K562 (cell line): Measurements from ENCODE around the gene MIX23. TPM values are rescaled to one million over a fixed set of nuclear protein-coding genes. Genes with fewer than 3 reads are reported as not detected.

Experiments
- ATAC-seq: fragments of 200-7000 bp; cut with Tn5 transposase; 3 replicates; pipeline ENCODE4 v1.9.1; 2020; ENCODE audit warnings: moderate library complexity
- BruUV-seq: library from RNA; stranded (reverse); fragments of 400-500 nt; replicated peaks from 2 replicates; lab custom pipeline; 2021; lab: Mats Ljungman, UMichigan
- CTCF ChIA-PET: fragments of 300-600 bp; formaldehyde crosslinking; extraction: SDS; loops from one replicate; lab custom pipeline; 2021; ENCODE audit warnings: low intra/inter-chr PET ratio; lab: Yijun Ruan, JAX
- POLR2A ChIA-PET: fragments of 300-600, 350-650 bp; sonication (Branson Sonifier 250); formaldehyde crosslinking; extraction: SDS; loops from one replicate; lab custom pipeline; 2021; ENCODE audit warnings: antibody characterized with exemption, inconsistent platforms; lab: Yijun Ruan, JAX
- DNase-seq, 4 experiments: peaks; one replicate each; pipeline versions ENCODE4 v3.0.0 to v3.0.0-alpha.2; 2011 to 2018; ENCODE audit warnings: low spot score in 3 of 4, mixed read lengths in 3 of 4; ENCODE audit errors: extremely low read depth in 1 of 4
- FAIRE-seq: peaks from 2 replicates; lab custom pipeline; 2011; peaks lifted over from hg19 to GRCh38; lab: Jason Lieb, UNC
- H2AFZ ChIP-seq: 2 replicates; pipeline ENCODE4 v1.6.0; 2011; ENCODE audit warnings: low read depth, low read length, control low read depth, inconsistent platforms
- H3K27ac ChIP-seq: fragments of 200-600 bp; 3 replicates; pipeline ENCODE4 v1.8.0; 2011; ENCODE audit warnings: low read depth, mild to moderate bottlenecking, control low read depth, inconsistent platforms, low read length, moderate library complexity, mixed read lengths; ENCODE audit errors: extremely low read depth
- H3K27me3 ChIP-seq, 2 experiments: fragments of 300-600 bp in 1 of 2; 2 replicates in 1 of 2; 3 replicates in 1 of 2; pipeline versions ENCODE4 v1.6.0 to v1.8.0; 2011; ENCODE audit warnings: inconsistent platforms in 2 of 2, low read length in 2 of 2, mild to moderate bottlenecking in 1 of 2, mixed read lengths in 1 of 2, moderate library complexity in 1 of 2; ENCODE audit not compliant: control insufficient read depth in 2 of 2, insufficient read depth in 2 of 2
- H3K36me3 ChIP-seq: fragments of 300-600 bp; 3 replicates; pipeline ENCODE4 v1.8.0; 2011; ENCODE audit warnings: mild to moderate bottlenecking, low read length, inconsistent platforms; ENCODE audit not compliant: control insufficient read depth, insufficient read depth
- H3K4me1 ChIP-seq, 2 experiments: fragments of 200-600 bp in 1 of 2; replicated peaks in 1 of 2; 2 replicates in 1 of 2; 3 replicates in 1 of 2; pipeline versions ENCODE4 v1.5.1 to v1.8.0; 2011; ENCODE audit warnings: inconsistent platforms in 2 of 2, low read length in 2 of 2, mild to moderate bottlenecking in 1 of 2, mixed read lengths in 1 of 2, moderate library complexity in 1 of 2; ENCODE audit not compliant: control insufficient read depth in 2 of 2, insufficient read depth in 2 of 2
- H3K4me2 ChIP-seq: 2 replicates; pipeline ENCODE4 v1.6.1; 2011; ENCODE audit warnings: low read length, control low read depth, inconsistent platforms, mixed read lengths; ENCODE audit not compliant: insufficient read depth
- H3K4me3 ChIP-seq: fragments of 200-600 bp; sonication (generic), shearing (Covaris generic); 2 replicates; pipeline ENCODE4 v1.5.1; 2016; ENCODE audit warnings: control low read depth, inconsistent platforms
- H3K79me2 ChIP-seq: fragments of 200-600 bp; 3 replicates; pipeline ENCODE4 v1.8.0; 2011; ENCODE audit warnings: low read length, inconsistent platforms; ENCODE audit not compliant: control insufficient read depth, insufficient read depth
- H3K9ac ChIP-seq, 2 experiments: 2 replicates each; pipeline versions ENCODE4 v1.6.0 to v1.6.1; 2011; ENCODE audit warnings: low read depth in 2 of 2, low read length in 2 of 2, control low read depth in 1 of 2, inconsistent platforms in 1 of 2, mild to moderate bottlenecking in 1 of 2, mixed read lengths in 1 of 2; ENCODE audit not compliant: insufficient read depth in 1 of 2
- H3K9me1 ChIP-seq: one replicate; pipeline ENCODE4 v1.6.0; 2011; ENCODE audit warnings: inconsistent platforms, mild to moderate bottlenecking, low read length, moderate library complexity; ENCODE audit not compliant: control insufficient read depth, insufficient read depth
- H3K9me3 ChIP-seq: replicated peaks from 2 replicates; pipeline ENCODE4 v1.5.1; 2011; ENCODE audit warnings: low read depth, low read length, inconsistent platforms; ENCODE audit not compliant: control insufficient read depth, insufficient read depth
- H4K20me1 ChIP-seq: replicated peaks from 2 replicates; pipeline ENCODE4 v1.6.1; 2011; ENCODE audit warnings: low read length, inconsistent platforms, mixed read lengths; ENCODE audit not compliant: control insufficient read depth, insufficient read depth
- C11orf30 ChIP-seq: fragments of 450-650 bp; IDR thresholded peaks from 2 replicates; pipeline ENCODE4 v1.6.1; 2016; ENCODE audit warnings: low read depth, mild to moderate bottlenecking
- FOXJ3 ChIP-seq: sonication (generic); formaldehyde crosslinking; IDR thresholded peaks from 2 replicates; pipeline ENCODE4 v1.4.0; 2020; ENCODE audit warnings: mild to moderate bottlenecking, missing genetic modification reagents
- SMAD4 ChIP-seq: fragments of 250-450 bp; sonication (Bioruptor Pico); conservative IDR thresholded peaks from 2 replicates; pipeline ENCODE4 v1.8.0; 2021; ENCODE audit warnings: inconsistent platforms, mild to moderate bottlenecking, moderate library complexity
- ZSCAN32 ChIP-seq: fragments of 450-650 bp; formaldehyde crosslinking; IDR thresholded peaks from 2 replicates; pipeline ENCODE4 v1.4.0; 2020; ENCODE audit warnings: mild to moderate bottlenecking, moderate library complexity
- WGBS: fragments of 100-300 bp; shearing (Covaris generic); methylation state at CpG from one replicate; pipeline ENCODE4 v1.1.6; 2016; ENCODE audit warnings: low coverage, mixed read lengths; ENCODE audit not compliant: insufficient coverage; ENCODE audit errors: missing lambda C conversion rate; 5-methylcytosine and 5-hydroxymethylcytosine counted together
- in situ Hi-C: fragments of 300-500 bp; cut with MboI; formaldehyde crosslinking; loops from 4 replicates; pipeline ENCODE4 v1.15.0; 2018; ENCODE audit warnings: inconsistent platforms, mixed read lengths
- intact Hi-C: fragments of 100-400 bp; cut with micrococcal nuclease; formaldehyde crosslinking; loops from 2 replicates; pipeline ENCODE4 v1.14.2; 2022
- polyA plus RNA-seq, 8 experiments: library from polyadenylated mRNA; depleted of rRNA in 4 of 8; stranded (reverse) in 5 of 8; unstranded in 3 of 8; fragments of >200 nt; fragmentation: Nextera tagmentation in 2 of 8; fragmentation: Illumina TruSeq in 1 of 8; extraction: Ambion mirVana in 2 of 8; extraction: Trizol in 1 of 8; gene quantifications; 2 replicates each; pipeline versions ENCODE4 v1.2.1 to v1.2.3, GENCODE V29; 2011 to 2014; ENCODE audit warnings: inconsistent platforms in 1 of 8, missing spikeins in 1 of 8
- total RNA-seq, 7 experiments: library from RNA; depleted of rRNA in 6 of 7; stranded (reverse); fragments of >200 nt in 6 of 7; fragmentation: Illumina TruSeq in 2 of 7; extraction: Trizol in 2 of 7; gene quantifications; 2 replicates each; pipeline versions ENCODE4 v1.2.1 to v1.2.3, GENCODE V29; 2011 to 2021; ENCODE audit warnings: low replicate concordance in 1 of 7
- TF ChIP-seq, protein P1 (sequence below): fragments of 250-450 bp; sonication (Bioruptor Pico); IDR thresholded peaks from 2 replicates; pipeline ENCODE4 v1.4.0; 2020; ENCODE audit warnings: borderline replicate concordance
- TF ChIP-seq, protein P2 (sequence below), 2 experiments: fragments of 450-650 bp; conservative IDR thresholded peaks; 2 replicates each; pipeline ENCODE4 v1.6.1; 2017; ENCODE audit warnings: mild to moderate bottlenecking in 2 of 2, moderate library complexity in 2 of 2

The MIX23 gene
- total and polyA plus RNA-seq, 9 of the 15 experiments (the other 6 are each of a cell fraction or from before 2014, with no cell fraction given) = 45.5 to 185 (median 106) TPM

DNA sequence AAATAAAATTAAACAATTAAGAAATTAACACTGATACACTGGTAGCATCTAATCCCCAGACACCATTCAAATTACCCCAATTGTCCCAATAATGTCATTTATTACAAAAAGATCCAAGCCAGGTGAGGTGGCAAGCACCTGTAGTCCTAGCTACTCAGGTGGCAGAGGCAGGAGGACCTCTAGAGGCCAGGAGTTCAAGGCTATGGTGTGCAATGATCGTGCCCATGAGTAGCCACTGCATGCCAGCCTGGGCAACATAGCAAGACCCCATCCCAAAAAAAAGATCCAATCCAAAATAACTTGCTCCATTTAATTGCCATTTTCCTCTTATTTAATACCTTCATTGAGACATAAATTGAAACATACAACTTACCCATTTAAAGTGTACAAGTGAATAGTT lies 40.2 kb downstream of the MIX23 start:
- no peak overlapping the region for H3K4me2 ChIP-seq
- no peak for DNase-seq
- H3K36me3 ChIP-seq = no peaks in the 10 kb centered on the region
- ChIA-PET CTCF (no interaction called here), POLR2A (interaction anchor here (1.2 kb wide), 1 partner anchor 22 kb away, joined by 3 read pairs; no protein-coding TSS in a partner anchor)
- ATAC-seq = no peak
- FAIRE-seq = no peak
- H2AFZ ChIP-seq = no peak overlapping the region
- no peak overlapping the region for H3K9ac ChIP-seq
- H3K79me2 ChIP-seq = no peaks in the 10 kb centered on the region
- in situ Hi-C loops = no loop called here
- H4K20me1 ChIP-seq = no peaks in the 10 kb centered on the region
- 0% methylated on average over 1 of the region's 1 CpG for WGBS
- no peaks in the 10 kb centered on the region for H3K9me1 ChIP-seq
- no peak overlapping the region for H3K4me3 ChIP-seq
- H3K4me1 ChIP-seq = no peaks in the 10 kb centered on the region
- H3K27ac ChIP-seq = no peak overlapping the region
- TF ChIP-seq C11orf30 = no peak
- TF ChIP-seq SMAD4 = no peak
- TF ChIP-seq ZSCAN32 (CRISPR knock-in tag) = no peak
- TF ChIP-seq, protein P1, sequence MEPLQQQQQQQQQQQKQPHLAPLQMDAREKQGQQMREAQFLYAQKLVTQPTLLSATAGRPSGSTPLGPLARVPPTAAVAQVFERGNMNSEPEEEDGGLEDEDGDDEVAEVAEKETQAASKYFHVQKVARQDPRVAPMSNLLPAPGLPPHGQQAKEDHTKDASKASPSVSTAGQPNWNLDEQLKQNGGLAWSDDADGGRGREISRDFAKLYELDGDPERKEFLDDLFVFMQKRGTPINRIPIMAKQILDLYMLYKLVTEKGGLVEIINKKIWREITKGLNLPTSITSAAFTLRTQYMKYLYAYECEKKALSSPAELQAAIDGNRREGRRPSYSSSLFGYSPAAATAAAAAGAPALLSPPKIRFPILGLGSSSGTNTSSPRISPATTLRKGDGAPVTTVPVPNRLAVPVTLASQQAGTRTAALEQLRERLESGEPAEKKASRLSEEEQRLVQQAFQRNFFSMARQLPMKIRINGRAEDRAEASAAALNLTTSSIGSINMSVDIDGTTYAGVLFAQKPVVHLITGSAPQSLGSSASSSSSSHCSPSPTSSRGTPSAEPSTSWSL (CRISPR knock-in tag) = no peak
- TF ChIP-seq FOXJ3 = no peak
- TF ChIP-seq, protein P2, sequence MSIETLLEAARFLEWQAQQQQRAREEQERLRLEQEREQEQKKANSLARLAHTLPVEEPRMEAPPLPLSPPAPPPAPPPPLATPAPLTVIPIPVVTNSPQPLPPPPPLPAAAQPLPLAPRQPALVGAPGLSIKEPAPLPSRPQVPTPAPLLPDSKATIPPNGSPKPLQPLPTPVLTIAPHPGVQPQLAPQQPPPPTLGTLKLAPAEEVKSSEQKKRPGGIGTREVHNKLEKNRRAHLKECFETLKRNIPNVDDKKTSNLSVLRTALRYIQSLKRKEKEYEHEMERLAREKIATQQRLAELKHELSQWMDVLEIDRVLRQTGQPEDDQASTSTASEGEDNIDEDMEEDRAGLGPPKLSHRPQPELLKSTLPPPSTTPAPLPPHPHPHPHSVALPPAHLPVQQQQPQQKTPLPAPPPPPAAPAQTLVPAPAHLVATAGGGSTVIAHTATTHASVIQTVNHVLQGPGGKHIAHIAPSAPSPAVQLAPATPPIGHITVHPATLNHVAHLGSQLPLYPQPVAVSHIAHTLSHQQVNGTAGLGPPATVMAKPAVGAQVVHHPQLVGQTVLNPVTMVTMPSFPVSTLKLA (conservative IDR thresholded peaks at IDR 0.05) = no peak
- H3K27me3 ChIP-seq = no peaks in the 10 kb centered on the region
- no TSS peak for BruUV-seq
- no peaks in the 10 kb centered on the region for H3K9me3 ChIP-seq
- intact Hi-C loops = no loop called here
